Stomach smooth muscle (tissue), 2 donors: ENCODE measurements around the gene FAM180A.
A peak's percentile ranks its signal among the peaks of the same experiment; 100 is the strongest.

Experiments used
- H3K27ac ChIP-seq: one replicate; pipeline ENCODE4 v1.7.0; 2013; ENCODE audit warnings: mild to moderate bottlenecking, low read length, inconsistent platforms
- H3K27me3 ChIP-seq, 2 donors: one replicate each; pipeline ENCODE4 v1.7.0; 2013; ENCODE audit warnings: low read length in 2 of 2; ENCODE audit not compliant: insufficient read depth in 2 of 2, control insufficient read depth in 1 of 2
- H3K36me3 ChIP-seq, 2 donors: one replicate each; pipeline ENCODE4 v1.7.0; 2013; ENCODE audit warnings: low read length in 2 of 2; ENCODE audit not compliant: control insufficient read depth in 2 of 2, insufficient read depth in 2 of 2
- H3K4me1 ChIP-seq: one replicate; pipeline ENCODE4 v1.7.0; 2013; ENCODE audit warnings: low read length; ENCODE audit not compliant: control insufficient read depth, insufficient read depth
- H3K4me3 ChIP-seq, 2 donors: one replicate each; pipeline ENCODE4 v1.7.0; 2013; ENCODE audit warnings: low read length in 2 of 2
- H3K9ac ChIP-seq, 2 donors: one replicate each; pipeline ENCODE4 v1.7.0; 2013; ENCODE audit warnings: low read length in 2 of 2, mild to moderate bottlenecking in 1 of 2
- H3K9me3 ChIP-seq, 2 donors: one replicate each; pipeline ENCODE4 v1.7.0; 2013; ENCODE audit warnings: low read length in 2 of 2; ENCODE audit not compliant: control insufficient read depth in 2 of 2
- donor health status: healthy.
- donor health status: Pancreatic carcinoma.

The FAM180A gene

GRCh38 chr7:135757719-135758411 lies 9.3 kb upstream of the FAM180A start:
- H3K9me3 ChIP-seq, result peaks cover 0 to 3% of the 10 kb centered on the region in 2 donors
- no peak overlapping the region for H3K9ac ChIP-seq

GRCh38 chr7:135756191-135756590 lies 7.6 kb upstream of the FAM180A start:
- H3K4me3 ChIP-seq, result no peak overlapping the region
- no peaks in the 10 kb centered on the region for H3K36me3 ChIP-seq
- peaks cover 7% of the 10 kb centered on the region for H3K4me1 ChIP-seq
- H3K27me3 ChIP-seq, result no peaks in the 10 kb centered on the region
- no peak overlapping the region for H3K9ac ChIP-seq
- H3K9me3 ChIP-seq, result peaks cover 0 to 3% of the 10 kb centered on the region in 2 donors
- H3K27ac ChIP-seq, result no peak overlapping the region

More at GRCh38 chr7:135757719-135758411, 9.3 kb upstream of the FAM180A start:
- H3K4me3 ChIP-seq, result peak overlapping the region in 1 of 2 donors; percentile 40
- no peaks in the 10 kb centered on the region for H3K27me3 ChIP-seq
- no peaks in the 10 kb centered on the region for H3K36me3 ChIP-seq
- peaks cover 7% of the 10 kb centered on the region for H3K4me1 ChIP-seq
- H3K27ac ChIP-seq, result no peak overlapping the region

GRCh38 chr7:135755351-135755753 lies 6.7 kb upstream of the FAM180A start:
- Histone ChIP-seq H3K4me1 (peaks cover 7% of the 10 kb centered on the region), H3K9me3 (peaks cover 0 to 3% of the 10 kb centered on the region in 2 donors), H3K36me3 (no peaks in the 10 kb centered on the region), H3K27ac (no peak overlapping the region), H3K9ac (no peak overlapping the region), H3K27me3 (no peaks in the 10 kb centered on the region), H3K4me3 (no peak overlapping the region)

- Histone ChIP-seq H3K9ac (no peak overlapping the region), H3K4me1 (peaks cover 12% of the 10 kb centered on the region), H3K4me3 (no peak overlapping the region), H3K27ac (no peak overlapping the region), H3K9me3 (peaks cover 0 to 3% of the 10 kb centered on the region in 2 donors), H3K27me3 (no peaks in the 10 kb centered on the region), H3K36me3 (no peaks in the 10 kb centered on the region)
Observed at GRCh38 chr7:135753616-135754413, 5.2 kb upstream of the FAM180A start.

GRCh38 chr7:135747366-135747765 lies 1.2 kb downstream of the FAM180A start:
- Histone ChIP-seq H3K9ac (no peak overlapping the region), H3K9me3 (no peaks in the 10 kb centered on the region), H3K36me3 (no peaks in the 10 kb centered on the region), H3K27ac (no peak overlapping the region), H3K4me3 (no peak overlapping the region), H3K27me3 (no peaks in the 10 kb centered on the region), H3K4me1 (peaks cover 13% of the 10 kb centered on the region)

GRCh38 chr7:135745703-135746312 lies 2.8 kb downstream of the FAM180A start:
- Histone ChIP-seq H3K36me3 (no peaks in the 10 kb centered on the region), H3K4me1 (peaks cover 13% of the 10 kb centered on the region), H3K9me3 (no peaks in the 10 kb centered on the region), H3K9ac (no peak overlapping the region), H3K4me3 (peak overlapping the region in 1 of 2 donors; percentile 15), H3K27me3 (no peaks in the 10 kb centered on the region), H3K27ac (no peak overlapping the region)

- peaks cover 13% of the 10 kb centered on the region for H3K4me1 ChIP-seq
- no peak overlapping the region for H3K9ac ChIP-seq
- H3K9me3 ChIP-seq, result no peaks in the 10 kb centered on the region
- H3K27ac ChIP-seq, result no peak overlapping the region
- H3K36me3 ChIP-seq, result no peaks in the 10 kb centered on the region
- H3K27me3 ChIP-seq, result no peaks in the 10 kb centered on the region
- peak overlapping the region in 1 of 2 donors; percentile 15 for H3K4me3 ChIP-seq
Observed at GRCh38 chr7:135744938-135745702, 3.5 kb downstream of the FAM180A start.

- Histone ChIP-seq H3K9ac (no peak overlapping the region), H3K27me3 (no peaks in the 10 kb centered on the region), H3K4me3 (no peak overlapping the region), H3K27ac (peak overlapping the region; percentile 24), H3K9me3 (no peaks in the 10 kb centered on the region), H3K4me1 (peaks cover 11% of the 10 kb centered on the region), H3K36me3 (no peaks in the 10 kb centered on the region)
Observed at GRCh38 chr7:135743907-135744731, 4.5 kb downstream of the FAM180A start.

GRCh38 chr7:135742371-135742770 lies 6.2 kb downstream of the FAM180A start:
- H3K9me3 ChIP-seq, result no peaks in the 10 kb centered on the region
- H3K4me3 ChIP-seq, result no peak overlapping the region
- H3K9ac ChIP-seq, result no peak overlapping the region
- peaks cover 2% of the 10 kb centered on the region for H3K4me1 ChIP-seq
- no peaks in the 10 kb centered on the region for H3K36me3 ChIP-seq
- H3K27me3 ChIP-seq, result no peaks in the 10 kb centered on the region
- no peak overlapping the region for H3K27ac ChIP-seq

GRCh38 chr7:135741905-135742304 lies 6.7 kb downstream of the FAM180A start:
- Histone ChIP-seq H3K27me3 (no peaks in the 10 kb centered on the region), H3K9me3 (no peaks in the 10 kb centered on the region), H3K4me1 (peaks cover 2% of the 10 kb centered on the region), H3K4me3 (no peak overlapping the region), H3K9ac (no peak overlapping the region), H3K36me3 (no peaks in the 10 kb centered on the region), H3K27ac (no peak overlapping the region)
